Epidermal melanocyte (primary cell): ENCODE measurements around the gene MYDGF.

ENCODE experiments used
- DNase-seq: peaks from one replicate; pipeline ENCODE4 v3.0.0; 2011; ENCODE audit warnings: low spot score; ENCODE audit not compliant: insufficient read length

The MYDGF gene

DNA sequence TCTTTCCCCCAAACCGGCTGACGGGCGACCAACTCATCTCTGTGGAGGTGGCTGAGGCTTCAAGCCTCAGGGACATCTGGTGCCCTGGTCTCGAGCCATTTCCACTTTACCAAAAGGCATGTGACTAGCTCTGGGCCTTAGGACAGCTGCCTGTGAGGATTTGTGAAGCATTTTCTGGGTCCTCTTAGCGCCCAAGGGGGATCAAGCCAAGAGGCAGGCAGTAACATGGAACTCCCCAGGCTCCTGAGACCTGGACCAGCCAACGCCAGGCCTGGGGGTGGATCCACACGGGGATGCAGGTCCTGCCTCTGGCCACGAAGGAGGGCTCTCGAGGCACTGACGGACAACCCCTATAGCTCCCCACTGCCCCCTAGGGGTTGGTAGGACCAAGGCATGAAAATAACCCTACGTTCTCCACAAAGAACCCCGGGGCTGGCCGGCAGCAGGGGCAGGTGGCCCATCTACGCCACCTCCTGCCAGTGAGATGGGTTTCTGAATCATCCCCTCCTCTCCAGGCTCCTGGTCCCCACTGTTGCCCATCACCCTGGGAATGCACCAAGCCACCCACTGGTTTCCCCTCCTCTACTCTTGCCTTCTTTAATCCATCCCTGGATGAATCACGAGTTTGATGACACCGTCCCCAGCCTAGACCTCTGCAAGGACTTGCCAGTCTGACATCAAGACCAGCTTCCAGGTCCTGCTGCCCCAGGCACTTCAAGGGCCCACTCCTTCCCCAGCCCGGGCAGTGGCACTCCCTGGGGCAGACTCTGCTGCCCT lies 7.0 kb upstream of the MYDGF start:
- DNase-seq = no peak

DNA sequence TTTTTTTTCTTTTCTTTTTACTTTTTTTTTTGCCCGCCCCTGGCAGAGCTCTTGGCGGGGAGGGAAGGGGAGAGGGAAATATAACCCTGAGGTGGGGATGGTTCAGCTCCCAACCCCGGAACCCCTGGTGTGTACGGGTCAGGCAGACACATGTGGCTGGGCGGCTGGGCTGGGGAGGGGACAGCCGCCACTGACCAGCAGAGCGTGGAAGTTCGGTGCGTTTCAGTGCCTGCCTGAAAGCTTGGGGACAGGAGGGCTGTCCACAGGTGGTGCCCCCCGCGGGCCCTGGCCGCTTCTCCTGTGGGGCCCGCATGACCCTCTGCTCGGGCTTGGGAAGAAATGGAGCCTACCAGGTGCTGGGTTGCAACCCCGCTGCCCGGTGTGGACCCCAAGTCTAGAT lies 5.2 kb upstream of the MYDGF start:
- no peak for DNase-seq

DNA sequence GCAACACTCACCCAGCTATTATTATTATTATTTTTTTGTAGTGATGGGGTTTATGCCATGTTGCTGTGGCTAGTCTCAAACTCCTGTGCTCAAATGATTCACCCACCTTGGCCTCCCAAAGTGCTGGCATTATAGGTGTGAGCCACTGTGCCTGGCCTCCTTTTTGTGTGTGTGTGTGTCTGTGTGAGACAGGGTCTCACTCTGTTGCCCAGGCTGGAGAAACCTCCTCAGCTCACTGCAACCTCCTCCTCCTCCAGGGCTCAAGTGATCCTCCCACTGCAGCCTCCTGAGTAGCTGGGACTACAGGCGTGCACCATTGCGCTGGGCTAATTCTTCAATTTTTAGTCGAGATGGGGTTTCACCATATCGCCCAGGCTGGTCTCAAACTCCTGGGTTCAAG lies 3.6 kb upstream of the MYDGF start:
- DNase-seq = no peak

DNA sequence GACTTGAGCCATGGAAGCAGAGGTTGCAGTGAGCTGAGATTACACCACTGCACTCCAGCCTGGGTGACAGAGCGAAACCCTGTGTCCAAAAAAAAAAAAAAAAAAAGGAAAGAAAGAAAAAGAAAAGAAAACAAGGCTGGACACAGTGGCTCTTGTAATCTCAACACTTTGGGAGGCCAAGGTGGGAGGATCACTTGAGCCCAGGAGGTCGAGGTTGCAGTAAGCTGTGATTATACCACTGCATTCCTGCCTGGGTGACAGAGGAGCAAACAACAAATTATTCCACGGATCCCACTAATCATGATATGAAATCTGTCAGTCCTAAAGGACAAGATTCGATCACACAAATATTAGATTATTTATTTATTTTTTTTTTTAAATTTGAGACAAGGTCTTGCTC lies 3.1 kb upstream of the MYDGF start:
- DNase-seq = no peak

DNA sequence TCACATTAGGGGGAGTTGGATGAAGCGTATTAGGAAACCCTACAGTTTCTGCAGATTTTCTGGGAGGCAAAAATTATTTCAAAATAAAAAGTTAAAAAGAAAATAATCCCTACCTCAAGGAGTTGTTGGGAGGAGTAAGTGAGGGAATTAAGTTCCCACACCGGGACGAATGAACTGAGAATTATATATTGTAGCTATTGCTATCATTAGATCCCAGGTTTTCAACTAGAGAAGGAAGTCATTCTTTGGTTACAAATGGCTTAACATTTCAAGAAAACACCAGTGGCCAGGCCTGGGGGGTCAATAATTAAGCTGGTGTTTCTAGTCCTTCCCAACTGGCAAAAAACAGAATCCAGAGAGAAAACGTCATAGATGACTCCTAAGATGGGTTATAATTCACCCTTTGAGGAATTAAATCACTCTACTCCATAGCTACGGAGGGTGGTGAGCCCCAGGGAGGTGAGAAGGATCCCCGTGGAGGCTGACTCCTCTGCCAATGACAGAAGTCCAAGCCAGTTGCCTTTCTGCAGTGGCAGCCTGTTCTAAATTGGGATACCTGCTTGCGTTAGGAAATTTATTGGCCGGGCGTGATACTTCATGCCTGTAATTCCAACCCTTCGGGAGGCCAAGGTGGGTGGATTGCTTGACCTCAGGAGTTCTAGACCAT lies 1.2 kb upstream of the MYDGF start:
- DNase-seq = no peak

DNA sequence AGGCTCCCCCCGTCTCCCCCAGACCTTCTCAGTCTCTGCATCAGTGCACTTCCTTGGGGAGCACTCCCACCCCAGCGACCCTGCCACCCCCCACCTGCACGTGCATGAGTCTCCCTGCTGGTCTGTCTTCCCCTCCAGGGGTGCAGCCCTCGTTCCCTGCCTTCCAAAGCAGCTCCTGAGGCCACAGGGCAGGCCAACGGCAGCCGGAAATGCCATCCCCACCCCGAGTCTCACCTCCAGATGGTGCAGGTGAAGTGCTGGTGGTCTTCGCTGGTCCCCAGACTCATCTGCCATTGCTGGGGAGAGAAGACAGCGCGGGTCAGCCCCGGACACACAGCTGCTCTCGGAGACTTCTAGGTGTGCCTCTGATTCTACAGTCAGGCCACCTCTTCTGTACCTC lies 5.5 kb downstream of the MYDGF start:
- no peak for DNase-seq

DNA sequence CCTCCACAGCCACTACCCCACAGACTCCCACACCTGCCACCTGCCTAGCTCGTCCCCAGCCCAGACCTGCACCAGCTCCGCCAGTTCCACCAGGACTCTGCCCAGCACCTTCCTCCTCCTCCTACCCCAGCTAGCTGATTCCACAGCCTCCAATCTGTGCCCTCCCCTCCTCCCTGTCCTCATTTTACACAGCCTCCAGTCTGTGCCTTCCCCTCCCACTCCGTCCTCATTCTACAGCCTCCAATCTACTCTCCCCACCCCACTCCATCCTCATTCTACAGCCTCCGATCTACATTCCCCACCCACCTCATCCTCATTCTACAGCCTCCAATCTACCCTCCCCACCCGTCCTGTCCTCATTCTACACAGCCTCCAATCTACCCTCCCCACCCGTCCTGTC lies 7.3 kb downstream of the MYDGF start:
- DNase-seq = no peak

DNA sequence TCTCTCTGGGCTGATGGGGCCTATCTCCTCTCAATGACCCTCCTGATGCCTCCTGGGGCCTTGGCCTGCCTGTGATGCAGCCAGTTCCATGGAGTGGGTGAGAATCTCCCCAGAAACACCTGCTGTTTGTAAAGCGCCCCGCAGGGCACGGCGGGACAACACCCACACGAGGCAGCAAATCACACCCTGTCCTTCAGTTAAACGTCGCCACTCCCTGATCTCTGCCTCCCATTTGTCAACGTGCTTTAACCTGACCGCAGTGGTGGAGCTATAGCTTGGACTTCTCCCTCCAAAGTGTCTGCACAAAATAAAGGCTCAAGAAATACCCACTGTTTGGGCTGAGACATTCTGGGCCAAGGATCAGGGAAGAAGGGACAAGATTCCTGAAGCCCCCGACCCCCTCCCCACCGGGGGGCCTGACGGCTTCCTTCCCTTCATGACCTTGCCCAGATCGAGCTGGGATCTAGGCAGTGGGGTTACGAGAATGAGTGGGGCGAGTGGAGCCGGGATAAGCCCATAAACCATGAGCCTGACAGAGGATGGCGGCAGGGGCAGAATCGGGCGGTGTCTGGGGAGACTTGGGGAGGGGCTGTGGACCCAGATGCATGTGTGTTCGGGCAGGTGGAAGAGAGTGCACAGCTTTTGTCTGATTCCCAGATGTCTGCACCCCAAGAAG lies 8.0 kb downstream of the MYDGF start:
- DNase-seq = no peak

DNA sequence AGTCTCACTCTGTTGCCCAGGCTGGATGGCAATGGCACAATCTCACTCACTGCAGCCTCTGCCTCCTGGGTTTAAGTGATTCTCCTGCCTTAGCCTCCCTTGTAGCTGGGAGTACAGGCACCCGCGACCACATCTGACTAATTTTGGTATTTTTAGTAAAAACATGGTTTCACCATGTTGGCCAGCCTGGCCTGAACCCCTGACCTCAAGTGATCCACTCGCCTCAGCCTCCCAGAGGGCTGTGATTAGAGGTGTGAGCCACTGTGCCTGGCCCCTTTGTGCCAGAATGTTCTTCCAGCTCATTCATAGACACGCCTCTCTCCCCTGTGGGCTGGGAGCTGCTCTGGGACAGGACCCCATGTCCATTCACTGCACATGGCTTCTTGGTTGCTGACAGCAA lies 9.1 kb downstream of the MYDGF start:
- DNase-seq = no peak

DNA sequence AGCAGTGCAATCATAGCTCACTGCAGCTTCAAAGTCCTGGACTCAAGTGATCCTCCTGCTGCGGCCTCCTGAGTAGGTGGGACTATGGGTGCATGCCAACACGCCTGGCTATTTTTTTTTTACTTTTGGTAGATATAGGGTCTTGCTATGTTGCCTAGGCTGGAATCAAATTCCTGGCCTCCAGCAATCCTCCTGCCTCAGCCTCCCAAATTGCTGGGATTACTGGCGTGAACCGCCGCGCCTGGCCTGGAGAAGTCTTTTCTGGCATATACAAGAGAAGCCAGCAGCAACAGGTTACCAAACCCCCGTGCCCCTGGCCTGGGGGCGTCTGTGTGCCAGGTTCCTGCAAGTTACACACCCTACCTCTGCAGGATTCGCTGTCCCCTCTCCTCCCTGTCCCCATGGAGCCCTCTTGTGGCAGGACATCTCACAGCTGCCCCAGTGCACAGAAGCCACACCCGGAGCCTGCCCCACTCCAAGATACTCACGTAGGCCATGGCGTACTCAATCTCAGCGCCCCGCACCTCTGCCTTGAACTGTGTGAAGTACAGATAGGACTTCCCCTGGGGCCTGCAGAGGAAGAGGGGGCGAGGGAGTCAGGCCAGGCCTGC lies 9.9 kb downstream of the MYDGF start:
- no peak for DNase-seq

DNA sequence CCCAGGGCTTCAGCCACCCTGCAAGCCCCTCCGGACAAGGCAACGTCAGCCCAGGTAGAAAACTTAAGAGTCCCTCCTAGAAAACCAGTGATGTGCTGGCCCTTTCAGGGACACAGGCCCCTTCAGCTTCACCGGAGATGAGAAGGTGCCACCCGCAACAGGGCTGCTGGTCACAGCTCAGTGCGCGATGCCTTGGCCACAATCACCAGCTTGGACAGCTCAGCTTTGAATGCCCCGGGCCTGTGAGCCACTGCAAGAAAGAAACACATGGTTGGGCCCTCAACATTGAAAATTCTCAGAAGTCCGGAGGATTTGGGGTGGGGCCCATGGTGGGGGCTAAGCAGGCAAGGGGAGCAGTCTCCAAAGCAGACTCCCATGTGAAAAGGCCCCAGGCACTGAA lies 12.3 kb downstream of the MYDGF start:
- DNase-seq = no peak

DNA sequence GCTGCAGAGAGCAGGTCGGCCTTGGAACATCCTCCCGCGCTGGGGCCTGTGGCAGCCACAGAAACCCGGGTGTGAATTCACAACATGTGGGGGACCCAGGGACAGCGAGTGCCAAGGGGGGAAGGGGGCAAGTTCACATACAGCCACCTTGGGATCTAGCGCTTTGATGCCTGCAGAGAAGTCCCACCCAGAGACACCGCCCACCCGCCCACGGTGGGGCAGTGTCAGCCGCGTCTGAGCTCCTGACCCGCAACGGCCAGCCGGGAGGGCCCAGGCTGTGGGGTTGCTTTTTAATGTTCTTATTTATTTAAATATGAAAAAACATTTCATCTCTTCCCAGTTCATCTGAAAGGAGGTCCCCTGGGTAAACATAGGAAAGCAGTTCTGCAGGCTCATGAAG lies 12.9 kb downstream of the MYDGF start:
- no peak for DNase-seq

DNA sequence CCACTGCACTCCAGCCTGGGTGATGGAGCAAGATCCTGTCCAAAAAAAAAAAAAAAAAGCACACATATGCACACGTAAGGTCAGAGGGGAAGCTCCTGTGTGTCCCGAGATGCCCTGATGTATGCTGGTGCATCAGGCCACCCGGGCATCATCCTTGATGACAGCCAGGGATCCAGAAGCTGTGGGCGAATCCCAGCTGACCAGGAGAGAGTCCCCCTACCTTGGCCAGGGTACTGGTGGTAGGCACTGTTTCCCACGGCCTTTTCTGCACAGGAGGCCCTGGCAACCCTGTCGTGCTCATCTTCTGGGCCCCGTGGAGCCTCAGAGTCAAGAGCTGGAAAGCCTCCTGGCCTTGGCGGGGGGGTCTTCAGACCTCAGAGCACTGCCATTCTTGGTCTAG lies 14.0 kb downstream of the MYDGF start:
- no peak for DNase-seq

DNA sequence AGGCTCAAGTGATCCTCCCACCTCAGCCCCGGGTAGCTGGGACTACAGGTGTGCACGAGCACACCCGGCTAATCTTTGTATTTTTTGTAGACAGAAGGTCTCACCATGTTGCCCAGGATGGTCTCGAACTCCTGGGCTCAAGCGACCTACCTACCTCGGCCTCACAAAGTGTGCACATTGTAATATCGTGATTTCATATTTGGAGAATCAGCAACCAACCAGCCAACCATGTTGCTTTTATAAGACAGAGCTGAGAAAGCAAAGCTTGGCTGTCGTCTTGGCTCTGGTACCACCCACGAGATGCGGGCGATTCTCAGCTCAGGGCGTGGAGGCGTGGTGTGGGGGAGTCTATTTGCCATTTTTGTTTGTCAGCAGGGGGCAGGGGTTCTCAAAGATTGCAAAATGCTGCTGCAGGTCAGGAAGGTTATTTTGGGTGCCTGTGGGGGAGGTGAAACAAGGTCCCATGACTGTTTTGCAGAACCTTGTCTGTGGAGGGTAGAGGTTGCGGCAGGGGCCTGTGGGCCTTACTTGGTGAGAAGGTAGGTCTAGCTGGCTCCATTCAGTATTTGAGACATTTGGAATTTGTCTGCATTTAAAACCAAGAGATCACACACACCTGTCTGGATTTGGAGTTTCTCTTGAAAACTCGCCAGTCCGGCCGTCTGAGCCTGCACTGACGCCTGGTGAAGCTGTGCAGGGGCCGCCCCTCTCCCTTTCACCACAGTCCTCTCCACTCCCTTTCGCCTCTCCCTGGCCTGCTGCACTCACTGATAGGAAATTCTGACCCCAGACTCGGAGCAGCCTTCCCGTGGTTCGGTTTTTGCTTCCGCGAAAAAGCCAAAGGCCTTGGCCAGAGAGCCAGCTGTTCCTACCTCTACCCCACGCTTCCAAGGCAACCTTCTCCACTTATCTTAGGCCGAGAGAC lies 15.4 kb downstream of the MYDGF start:
- no peak for DNase-seq

DNA sequence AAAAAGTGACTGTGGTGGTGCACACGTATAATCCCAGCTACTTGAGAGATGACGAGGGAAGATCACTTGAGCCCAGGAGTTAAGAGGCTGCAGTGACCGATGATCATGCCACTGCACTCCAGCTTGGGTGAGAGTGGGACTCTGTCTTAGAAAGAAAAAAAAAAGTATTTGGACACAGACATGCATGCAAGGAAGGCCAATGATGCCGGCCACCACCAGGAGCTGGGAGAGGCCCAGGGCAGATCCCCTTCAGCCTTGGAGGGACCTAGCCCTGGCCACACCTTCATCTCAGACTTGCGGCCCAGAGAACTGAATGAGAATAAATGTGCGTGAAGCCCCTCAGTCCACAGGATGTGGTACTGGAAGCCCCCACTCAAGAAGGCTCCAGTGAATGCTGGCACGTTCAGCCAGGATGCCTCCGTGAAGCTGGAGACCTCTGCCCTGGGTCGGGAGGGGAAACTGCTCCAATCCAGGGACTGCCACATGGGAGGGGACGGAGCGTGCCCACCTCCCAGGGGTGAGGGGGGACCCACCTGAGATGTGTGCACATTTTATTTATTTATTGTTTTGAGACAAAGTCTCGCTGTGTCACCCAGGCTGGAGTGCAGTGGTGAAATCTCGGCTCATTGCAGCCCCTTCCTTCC lies 16.2 kb downstream of the MYDGF start:
- no peak for DNase-seq

DNA sequence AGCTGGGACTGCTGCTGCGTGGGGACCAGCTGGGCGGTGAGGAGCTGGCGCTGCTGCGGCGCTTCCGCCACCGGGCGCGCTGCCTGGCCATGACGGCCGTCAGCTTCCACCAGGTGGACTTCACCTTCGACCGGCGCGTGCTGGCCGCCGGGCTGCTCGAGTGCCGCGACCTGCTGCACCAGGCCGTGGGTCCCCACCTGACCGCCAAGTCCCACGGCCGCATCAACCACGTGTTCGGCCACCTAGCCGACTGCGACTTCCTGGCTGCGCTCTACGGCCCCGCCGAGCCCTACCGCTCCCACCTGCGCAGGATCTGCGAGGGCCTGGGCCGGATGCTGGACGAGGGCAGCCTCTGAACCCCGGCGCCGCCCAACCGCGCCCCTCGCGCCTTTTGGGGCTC lies 18.1 kb downstream of the MYDGF start:
- DNase-seq = no peak

DNA sequence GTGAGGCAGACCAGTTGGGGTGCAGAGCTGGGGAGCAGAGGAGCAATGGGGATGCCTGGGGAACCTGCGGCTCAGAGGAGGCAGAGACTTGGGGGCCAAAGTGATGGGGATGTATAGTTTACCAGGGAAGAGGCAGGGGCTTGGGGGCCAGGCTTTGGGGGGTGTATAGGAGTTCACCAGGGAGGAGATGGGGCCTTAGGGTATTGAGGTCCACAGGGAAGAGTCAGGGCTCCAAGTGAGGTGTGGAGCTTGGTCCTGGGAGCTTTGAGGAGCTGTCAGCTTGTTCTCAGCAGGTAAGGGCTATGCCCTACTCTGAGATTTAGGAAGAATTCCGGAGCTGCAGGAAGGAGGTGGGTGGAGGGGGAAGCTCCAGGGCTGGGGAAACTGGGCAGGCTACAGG lies 20.0 kb downstream of the MYDGF start:
- DNase-seq = no peak

DNA sequence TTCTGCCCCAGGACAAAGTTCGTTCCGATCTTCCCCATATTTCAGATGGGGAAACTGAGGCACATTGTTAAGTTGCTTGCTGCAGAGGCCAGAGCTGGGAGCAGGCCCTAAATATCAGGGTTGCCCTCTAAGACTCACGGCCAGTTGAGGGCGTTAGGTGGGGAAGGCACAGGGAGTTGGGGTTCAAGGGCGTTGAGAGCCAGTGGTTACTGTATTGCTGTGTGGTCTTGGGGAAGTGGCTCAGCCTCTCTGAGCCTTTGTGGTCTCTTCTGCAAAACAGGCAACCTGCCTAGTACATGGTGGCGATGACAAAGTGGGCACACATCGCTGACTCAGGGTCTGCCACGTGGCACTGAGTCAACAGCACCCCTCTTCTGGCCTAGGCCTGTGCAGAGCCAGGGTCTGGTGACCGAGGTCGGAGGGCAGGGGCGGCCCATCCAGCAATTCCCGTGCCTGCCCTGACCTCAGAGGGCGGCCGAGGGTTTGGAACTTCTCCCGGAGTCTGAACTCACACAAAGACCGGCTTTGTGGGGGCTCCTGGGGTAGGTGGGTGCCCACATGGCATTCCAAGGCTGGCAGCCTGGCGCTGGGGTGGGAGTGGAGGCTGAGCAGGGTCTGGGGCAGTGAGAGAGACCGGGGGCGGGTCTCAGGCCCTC lies 20.6 kb downstream of the MYDGF start:
- DNase-seq = no peak

DNA sequence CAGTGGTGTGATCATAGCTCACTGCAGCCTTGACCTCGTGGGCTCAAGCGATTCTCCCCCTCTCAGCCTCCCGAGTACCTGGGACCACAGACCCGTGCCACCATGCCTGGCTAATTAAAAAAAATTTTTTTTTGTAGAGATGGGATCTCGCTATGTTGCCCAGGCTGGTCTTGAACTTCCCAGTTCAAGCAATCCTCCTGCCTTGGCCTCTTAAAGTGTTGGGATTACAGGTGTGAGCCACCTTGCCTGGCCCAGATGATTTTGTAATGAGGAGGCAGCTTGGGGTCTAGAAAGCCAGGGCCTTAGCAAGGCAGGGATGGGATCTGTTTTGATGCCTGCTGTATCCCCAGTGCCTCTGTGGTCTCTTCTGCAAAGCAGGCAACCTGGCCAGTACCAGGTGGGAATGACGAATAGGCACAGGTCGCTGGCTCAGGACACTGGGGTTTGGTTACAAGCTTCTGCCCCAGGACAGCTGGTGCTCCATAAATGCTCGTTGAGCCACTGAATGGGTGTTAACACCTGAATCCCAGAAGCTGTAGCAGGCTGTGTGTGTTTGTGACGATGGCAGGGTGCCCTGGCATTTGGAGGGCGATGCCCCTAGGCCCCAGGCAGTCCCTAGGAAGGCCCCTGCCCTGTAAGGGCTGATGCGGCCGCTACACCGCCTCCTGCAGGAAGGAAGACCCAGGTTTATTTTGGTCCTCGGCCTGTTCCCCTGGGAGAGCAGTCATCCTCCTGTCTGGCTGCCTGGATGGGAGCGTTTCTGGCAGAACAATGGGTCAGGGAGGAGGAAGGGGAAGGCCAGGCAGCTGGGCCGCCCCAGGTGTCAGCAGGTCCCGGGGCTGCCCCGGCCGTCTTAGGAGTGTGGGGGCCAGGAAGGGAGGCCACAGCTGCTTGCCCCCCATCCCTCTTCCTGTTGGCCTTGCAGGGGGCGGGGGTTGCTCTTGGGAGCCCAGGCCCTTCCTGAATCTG lies 22.2 kb downstream of the MYDGF start:
- DNase-seq = no peak
